SKM-1 (cell line): ENCODE data around the gene C19orf25.
"Not testable (repeated sequence)": the region's sequence is repeated elsewhere in the genome, so short reads cannot be mapped to it uniquely, and the experiment has no call there.

Experiments
- DNase-seq: peaks from one replicate; lab custom pipeline; 2025; ENCODE audit not compliant: unreplicated experiment; lab: John Stamatoyannopoulos, UW

Gene C19orf25

DNA sequence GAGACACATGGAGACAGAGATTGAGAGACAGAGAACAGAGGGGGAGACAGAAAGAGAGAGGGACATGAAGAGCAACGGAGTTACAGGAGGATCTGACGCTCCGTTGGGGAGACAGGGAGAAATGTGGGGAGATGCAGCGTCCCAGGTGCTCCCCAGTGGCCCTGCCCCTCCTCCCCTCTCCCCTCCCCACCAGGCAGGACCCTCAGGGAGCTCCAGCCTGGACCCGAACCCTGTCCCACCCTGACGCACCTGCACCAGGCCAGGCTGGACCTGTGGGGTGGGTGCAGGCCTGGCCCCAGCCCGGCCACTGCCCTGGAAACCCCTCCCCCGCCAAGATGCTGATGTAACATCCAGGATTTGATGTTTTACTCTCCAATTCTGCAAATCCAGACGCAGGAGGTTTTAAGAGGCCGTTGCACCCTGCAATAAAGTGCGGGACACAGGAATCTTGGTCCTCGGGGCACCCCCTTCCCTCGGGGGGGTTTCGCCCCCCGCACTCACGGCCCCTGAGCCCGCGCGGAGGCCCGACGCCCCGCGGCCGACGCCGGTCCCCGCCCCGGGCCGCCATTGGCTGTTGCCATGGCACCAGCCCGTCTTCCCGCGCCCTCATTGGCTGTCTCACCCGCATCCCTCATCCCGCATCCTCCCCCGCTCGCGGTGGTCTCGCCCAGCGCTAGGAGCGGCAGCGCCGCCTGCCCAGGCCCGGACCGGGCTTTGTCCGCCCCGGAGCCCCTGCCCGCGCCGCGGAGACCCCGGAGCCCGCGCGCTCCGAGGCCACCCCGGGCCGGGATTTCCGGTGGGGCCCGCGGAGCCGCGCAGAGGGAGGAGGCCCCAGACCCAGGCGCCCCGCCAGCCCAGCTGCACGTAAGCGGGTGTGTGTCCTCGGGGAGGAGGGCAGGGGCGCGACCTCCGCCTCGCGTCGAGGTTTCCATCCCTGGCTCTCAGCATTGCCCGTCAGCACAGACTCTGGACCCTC is 29.3 kb downstream of the C19orf25 start, which contains the start of gene APC2:
TSS of gene APC2 (plus strand) at position 655 of the 976 bp plus-strand sequence. CDS start 2,881 bp downstream, outside the sequence.
- DNase-seq: no peak

- DNase-seq: no peak
Observed at GRCh38 chr19:1447944-1448343, 31.1 kb downstream of the C19orf25 start.

DNA sequence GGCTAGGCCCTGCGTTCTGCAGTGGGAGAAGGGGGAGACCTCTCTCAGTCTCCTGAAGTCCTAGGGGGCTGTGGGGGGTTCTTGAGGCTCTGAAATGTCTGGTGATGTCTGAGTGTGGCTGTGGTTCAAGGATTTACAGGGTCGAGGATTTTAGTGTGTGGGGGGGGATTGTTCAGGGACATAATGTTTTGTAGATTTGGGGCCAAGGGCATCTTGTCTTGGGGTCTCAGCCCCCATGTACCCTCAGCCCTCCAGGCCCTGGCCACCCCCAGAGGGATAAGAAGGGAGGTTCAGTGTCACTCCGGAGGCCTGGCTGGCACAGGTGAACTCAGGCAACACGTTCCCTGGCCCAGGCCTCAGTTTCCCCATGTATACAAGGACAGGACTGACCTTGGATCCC is 31.5 kb downstream of the C19orf25 start:
- no peak for DNase-seq

DNA sequence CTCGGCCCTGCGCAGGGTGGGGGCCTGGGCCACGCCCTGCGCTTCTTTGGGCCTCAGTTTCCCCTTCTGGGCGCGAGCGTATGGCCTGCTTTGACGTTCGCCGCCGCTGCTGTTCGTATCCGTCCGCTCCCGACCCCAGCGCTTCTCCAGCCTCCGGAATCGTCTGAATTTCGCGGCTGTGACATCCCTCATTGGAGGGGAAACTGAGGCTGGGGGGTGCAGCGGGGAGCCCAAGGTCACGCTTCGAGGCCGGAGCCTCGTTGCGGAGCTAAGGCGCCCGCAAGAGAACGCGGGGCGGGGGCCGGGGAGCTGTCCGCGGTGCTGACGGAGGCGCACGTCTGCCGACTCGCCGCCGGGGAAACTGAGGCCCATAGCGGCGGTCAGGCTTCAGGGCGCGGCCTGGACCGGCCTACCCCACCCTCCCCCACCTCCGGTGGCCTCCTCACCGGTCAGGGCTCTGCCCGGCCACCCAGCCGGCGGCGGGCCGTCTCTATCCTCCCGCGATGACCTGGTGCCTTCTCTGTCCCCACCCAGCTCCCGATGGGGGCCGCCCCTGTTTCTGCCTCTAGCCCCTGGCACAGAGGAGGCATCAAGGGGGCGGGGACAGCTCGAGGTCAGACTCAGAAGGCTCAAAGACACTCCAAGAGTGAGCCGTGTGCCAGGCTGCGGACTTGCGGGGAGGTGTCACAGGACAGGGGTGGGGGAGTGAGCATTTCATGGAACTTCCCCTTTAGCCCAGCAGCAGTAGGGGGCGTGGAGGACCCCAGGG is 32.1 kb downstream of the C19orf25 start:
- no peak for DNase-seq

GRCh38 chr19:1445932-1446712 is 32.9 kb downstream of the C19orf25 start:
- no peak for DNase-seq

DNA sequence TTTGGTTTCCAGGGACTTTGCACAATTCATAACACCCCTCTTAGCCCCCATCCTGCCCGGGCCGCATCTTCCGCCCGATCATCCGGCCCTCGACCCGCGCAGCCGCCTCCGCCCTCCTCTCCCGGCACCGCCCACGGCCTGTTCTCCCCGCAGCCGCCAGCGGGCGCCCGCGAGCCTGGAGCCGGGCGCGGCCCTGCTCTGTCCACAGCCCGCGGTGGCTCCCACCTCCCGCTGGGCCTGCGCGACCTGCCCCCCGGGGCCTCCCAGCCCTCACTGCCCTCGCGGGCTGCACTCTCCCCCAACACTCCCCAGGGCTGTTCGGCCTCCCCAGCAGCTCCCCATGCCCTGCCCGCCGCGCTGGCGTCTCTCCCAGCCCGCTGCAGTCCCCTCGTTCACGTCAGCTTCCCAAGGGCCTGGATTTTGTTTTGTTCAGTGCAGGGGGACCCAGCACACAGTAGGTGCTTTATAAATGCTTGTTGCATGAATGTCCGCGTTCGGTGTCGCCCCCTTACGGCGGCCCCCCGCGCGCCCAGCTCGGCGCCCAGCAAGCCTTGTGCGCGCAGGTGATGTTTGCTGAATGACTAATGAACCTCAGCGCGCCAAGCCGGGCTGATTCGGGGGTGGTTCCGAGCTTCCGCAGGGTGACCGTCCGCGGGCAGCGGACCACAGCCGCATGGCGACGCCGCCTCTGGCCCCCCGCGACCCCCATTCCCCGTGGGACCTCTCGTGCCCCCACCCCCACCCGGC is 33.7 kb downstream of the C19orf25 start:
- peak; percentile 42 for DNase-seq

- no peak for DNase-seq
Observed at GRCh38 chr19:1441677-1442438, 37.2 kb downstream of the C19orf25 start.

DNA sequence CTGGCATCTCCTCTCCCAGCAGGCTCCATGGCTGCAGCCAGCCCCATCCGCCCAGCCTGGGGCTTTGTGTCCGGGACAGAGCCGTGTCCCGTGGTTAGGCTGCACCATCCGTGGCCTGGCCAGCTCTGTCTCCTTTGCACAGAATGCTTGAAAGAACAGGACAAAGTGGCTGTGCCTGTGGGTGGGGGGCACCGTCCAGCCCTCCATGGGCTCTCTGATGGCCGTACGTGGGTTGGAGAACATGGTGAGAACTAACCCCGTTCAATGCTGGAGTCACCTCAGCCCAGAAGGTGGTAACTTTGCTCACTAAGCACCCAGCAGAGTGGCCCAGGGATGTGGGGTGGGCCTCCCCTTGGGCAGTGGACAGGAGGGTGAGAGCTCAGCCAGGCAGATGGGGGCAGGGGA is 38.0 kb downstream of the C19orf25 start:
- no peak for DNase-seq

- no peak for DNase-seq
Observed at GRCh38 chr19:1440418-1440801, 38.6 kb downstream of the C19orf25 start.

- DNase-seq: not testable (repeated sequence)
Observed at GRCh38 chr19:1439525-1440417, 39.2 kb downstream of the C19orf25 start.

GRCh38 chr19:1438933-1439354 is 40.1 kb downstream of the C19orf25 start:
- DNase-seq: no peak

GRCh38 chr19:1438035-1438932 is 40.7 kb downstream of the C19orf25 start, which contains the start of gene RPS15:
Gene RPS15 (plus strand): TSS chr19:1438396. CDS start chr19:1438426, 30 bp downstream.
- DNase-seq: peak; percentile 92

- DNase-seq: no peak
Observed at GRCh38 chr19:1437609-1438008, 41.4 kb downstream of the C19orf25 start.

GRCh38 chr19:1435378-1435989 is 43.5 kb downstream of the C19orf25 start:
- DNase-seq: no peak

- no peak for DNase-seq
Observed at GRCh38 chr19:1434577-1435060, 44.4 kb downstream of the C19orf25 start.

GRCh38 chr19:1434040-1434366 is 45.0 kb downstream of the C19orf25 start:
- no peak for DNase-seq
